Brain microvascular endothelial cell (primary cell): ENCODE data around the gene PDE10A.
"Not testable (repeated sequence)": the region's sequence is repeated elsewhere in the genome, so short reads cannot be mapped to it uniquely, and the experiment has no call there.

ENCODE experiments used
- DNase-seq: peaks from one replicate; pipeline ENCODE4 v3.0.0-alpha.2; 2020
- H3K27ac ChIP-seq: fragments of 250-450 bp; sonication (Bioruptor Pico); 2 replicates; pipeline ENCODE4 v1.5.1; 2020; ENCODE audit warnings: mild to moderate bottlenecking, moderate library complexity
- H3K27me3 ChIP-seq: fragments of 250-450 bp; sonication (Bioruptor Pico); replicated peaks from 2 replicates; pipeline ENCODE4 v1.5.1; 2020; ENCODE audit warnings: mild to moderate bottlenecking
- H3K36me3 ChIP-seq: fragments of 250-450 bp; sonication (Bioruptor Pico); replicated peaks from 2 replicates; pipeline ENCODE4 v1.5.1; 2020; ENCODE audit warnings: mild to moderate bottlenecking
- H3K4me3 ChIP-seq: 2 replicates; pipeline ENCODE4 v1.5.1; 2011; ENCODE audit warnings: low read depth, mild to moderate bottlenecking, control low read depth, low read length, moderate library complexity
- CTCF ChIP-seq: IDR thresholded peaks from 2 replicates; pipeline ENCODE4 v1.5.1; 2011; ENCODE audit warnings: low read depth, mild to moderate bottlenecking, moderate library complexity, low read length, control low read depth, inconsistent platforms; ENCODE audit errors: missing control alignments
- in situ Hi-C: cut with HindIII; loops from 2 replicates; pipeline ENCODE4 v1.10.0; 2017; ENCODE audit warnings: low sequenced_read_pairs, low pct_ligation_motif_present

Gene PDE10A

GRCh38 chr6:165626711-165627110 is 36.3 kb downstream of the PDE10A start:
- H3K4me3 ChIP-seq, result no peak overlapping the region
- no peak for TF ChIP-seq CTCF
- in situ Hi-C loops, result no loop called here
- DNase-seq, result no peak
- no peaks in the 10 kb centered on the region for H3K27me3 ChIP-seq
- no peak overlapping the region for H3K27ac ChIP-seq
- no peaks in the 10 kb centered on the region for H3K36me3 ChIP-seq

DNA sequence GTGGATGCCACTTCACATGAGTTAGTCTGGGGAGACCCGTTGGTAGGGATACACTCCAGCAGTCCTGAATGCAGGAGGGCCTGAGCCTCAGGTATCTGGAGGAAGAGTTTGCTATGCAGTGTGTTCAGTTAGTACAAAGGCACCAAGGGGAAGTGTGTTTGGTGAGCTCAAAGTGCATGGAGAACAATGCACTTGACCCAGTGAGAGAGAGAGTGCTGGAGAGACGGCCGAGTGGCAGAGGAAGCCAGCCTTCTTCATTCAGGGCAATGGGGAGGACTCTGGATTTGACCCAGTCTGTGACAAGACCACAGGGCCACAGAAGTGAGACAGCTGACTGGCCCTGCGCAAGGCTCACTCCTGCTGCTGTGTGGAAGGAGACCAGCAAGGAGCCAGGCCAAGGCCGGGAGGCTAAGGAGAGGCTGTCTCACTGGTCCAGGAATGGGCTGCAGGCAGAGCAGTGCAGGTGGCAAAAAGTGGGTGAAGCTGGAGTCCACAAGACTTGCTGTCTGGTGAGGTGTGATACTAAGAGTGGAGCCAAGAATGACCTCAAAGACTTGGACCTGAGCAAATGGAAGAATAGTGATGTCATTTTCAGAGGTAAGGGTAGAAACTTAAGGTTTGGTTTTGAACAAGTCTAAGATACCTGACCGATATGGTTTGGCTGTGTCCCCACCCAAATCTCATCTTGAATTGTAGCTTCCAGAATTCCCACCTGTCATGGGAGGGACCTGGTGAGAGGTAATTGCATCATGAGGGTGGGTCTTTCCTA is 38.0 kb downstream of the PDE10A start:
- Histone ChIP-seq H3K36me3 (no peaks in the 10 kb centered on the region), H3K4me3 (no peak overlapping the region), H3K27me3 (no peaks in the 10 kb centered on the region), H3K27ac (no peak overlapping the region)
- DNase-seq, result no peak
- TF ChIP-seq CTCF, result no peak
- in situ Hi-C loops, result no loop called here

DNA sequence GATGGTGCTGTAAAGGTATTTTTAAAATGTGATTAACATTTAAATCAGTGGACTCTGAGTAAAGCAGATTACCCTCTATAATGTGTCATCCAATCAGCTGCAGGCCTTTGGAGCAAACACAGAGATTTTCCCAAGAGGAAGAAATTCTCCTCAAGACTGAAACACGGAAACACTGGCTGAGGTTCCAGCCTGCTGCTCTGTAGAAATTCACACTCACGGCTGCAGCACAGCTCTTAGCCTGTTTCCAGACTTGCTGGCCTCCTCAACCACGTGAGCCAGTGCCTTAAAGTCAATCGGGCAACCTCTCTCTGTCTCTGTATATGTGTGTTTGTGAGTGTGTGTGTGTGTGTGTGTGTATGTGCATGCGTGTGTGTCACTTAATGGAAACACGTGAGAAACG is 41.1 kb downstream of the PDE10A start:
- no peak for TF ChIP-seq CTCF
- in situ Hi-C loops, result no loop called here
- Histone ChIP-seq H3K27ac (no peak overlapping the region), H3K36me3 (no peaks in the 10 kb centered on the region), H3K4me3 (no peak overlapping the region), H3K27me3 (no peaks in the 10 kb centered on the region)
- DNase-seq, result no peak

- in situ Hi-C loops, result not testable (repeated sequence)
Measured at GRCh38 chr6:165618891-165619290, 44.1 kb downstream of the PDE10A start.

DNA sequence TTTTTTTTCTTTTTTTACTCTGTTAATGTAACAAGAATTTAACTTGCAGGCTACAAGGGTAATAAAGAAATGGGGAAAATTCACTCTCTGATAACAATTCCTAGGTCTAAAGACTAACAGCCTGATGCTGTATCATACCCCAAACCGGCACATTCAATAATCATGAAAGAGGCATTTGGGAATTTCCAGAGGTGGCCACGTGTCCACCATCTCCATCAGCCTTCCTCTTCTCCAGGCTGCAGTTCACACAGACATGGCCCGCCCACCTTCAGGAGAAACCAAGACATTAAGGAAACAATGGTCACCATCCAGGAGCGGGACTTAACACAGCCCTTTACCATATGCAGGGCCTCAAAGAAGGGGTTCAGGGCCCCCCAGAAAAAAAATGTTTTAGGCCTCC is 44.8 kb downstream of the PDE10A start:
- peak; percentile 52 for DNase-seq
- in situ Hi-C loops, result no loop called here
- H3K27me3 ChIP-seq, result no peaks in the 10 kb centered on the region
- no peak overlapping the region for H3K27ac ChIP-seq
- no peak for TF ChIP-seq CTCF
- H3K36me3 ChIP-seq, result no peaks in the 10 kb centered on the region
- no peak overlapping the region for H3K4me3 ChIP-seq

More at GRCh38 chr6:165618891-165619290, 44.1 kb downstream of the PDE10A start:
- not testable (repeated sequence) for DNase-seq, H3K36me3 ChIP-seq, H3K27me3 ChIP-seq, H3K4me3 ChIP-seq, H3K27ac ChIP-seq

DNA sequence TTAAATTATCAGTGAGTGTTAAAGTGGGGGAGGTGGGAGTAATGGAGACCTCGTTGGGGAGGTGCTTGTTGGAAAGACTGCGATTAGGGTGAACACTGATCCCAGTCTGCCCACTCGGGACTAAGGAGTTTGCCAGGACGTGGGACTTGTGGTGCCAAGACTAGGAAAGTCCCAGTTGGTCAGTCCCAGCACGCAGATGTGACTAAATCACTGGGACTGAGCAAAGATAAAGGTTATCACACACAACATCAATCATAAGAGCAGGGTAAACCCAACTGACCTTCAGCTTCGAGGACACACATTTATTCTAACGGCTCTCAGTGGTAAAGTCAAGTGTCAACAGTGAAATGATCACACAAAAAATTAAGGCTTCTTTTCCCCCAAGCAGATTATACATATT is 45.5 kb downstream of the PDE10A start:
- TF ChIP-seq CTCF, result no peak
- H3K4me3 ChIP-seq, result no peak overlapping the region
- DNase-seq, result no peak

More for the DNA sequence above, 45.5 kb downstream of the PDE10A start:
- H3K27me3 ChIP-seq, result no peaks in the 10 kb centered on the region
- in situ Hi-C loops, result no loop called here
- H3K36me3 ChIP-seq, result no peaks in the 10 kb centered on the region
- no peak overlapping the region for H3K27ac ChIP-seq
